GM12878 (cell line): ENCODE results near the gene ERI2. TPM values are rescaled to one million over a fixed set of nuclear protein-coding genes. Genes with fewer than 3 reads are reported as not detected.

Experiments used
- ATAC-seq: fragments of 200-7000 bp; cut with Tn5 transposase; 3 replicates; pipeline ENCODE4 v1.9.1; 2020; ENCODE audit warnings: mild to moderate bottlenecking, moderate library complexity
- BruUV-seq: library from RNA; stranded (reverse); fragments of 400-500 nt; replicated peaks from 2 replicates; lab custom pipeline; 2021; lab: Mats Ljungman, UMichigan
- CTCF ChIA-PET: fragments of 300-600 bp; sonication (Branson Sonifier 250); formaldehyde crosslinking; extraction: SDS; loops from one replicate; lab custom pipeline; 2021; ENCODE audit warnings: inconsistent platforms; lab: Yijun Ruan, JAX
- POLR2A ChIA-PET: fragments of 350-600 bp; formaldehyde crosslinking; extraction: SDS; loops from one replicate; lab custom pipeline; 2021; ENCODE audit warnings: inconsistent platforms; lab: Charles Lee
- RAD21 ChIA-PET: fragments of 300-600 bp; sonication (Branson Sonifier 250); formaldehyde crosslinking; loops from one replicate; lab custom pipeline; 2023; ENCODE audit warnings: antibody characterized with exemption; ENCODE audit not compliant: unreplicated experiment; lab: Charles Lee
- SMC1A ChIA-PET: fragments of 300-600 bp; sonication (Branson Sonifier 250); formaldehyde crosslinking; loops from one replicate; lab custom pipeline; 2023; ENCODE audit not compliant: unreplicated experiment, uncharacterized antibody; lab: Charles Lee
- DNase-seq: peaks from one replicate; pipeline ENCODE4 v3.0.0-alpha.2; 2011; ENCODE audit warnings: low read depth, low spot score
- FAIRE-seq: peaks from 3 replicates; lab custom pipeline; 2011; peaks lifted over from hg19 to GRCh38; lab: Jason Lieb, UNC
- H2AFZ ChIP-seq: 2 replicates; pipeline ENCODE4 v1.6.0; 2011; ENCODE audit warnings: low read depth, low read length, control low read depth; ENCODE audit not compliant: control insufficient read depth
- H3K27ac ChIP-seq: 2 replicates; pipeline ENCODE4 v1.5.1; 2011; ENCODE audit warnings: control low read depth; ENCODE audit not compliant: control insufficient read depth, insufficient read depth
- H3K27me3 ChIP-seq, 2 experiments: replicated peaks in 1 of 2; 2 replicates each; pipeline versions ENCODE4 v1.6.0 to v1.6.1; 2011; ENCODE audit warnings: low read length in 1 of 2; ENCODE audit not compliant: control insufficient read depth in 2 of 2, insufficient read depth in 2 of 2
- H3K36me3 ChIP-seq, 2 experiments: 2 replicates each; pipeline ENCODE4 v1.5.1; 2011; ENCODE audit warnings: low read length in 1 of 2; ENCODE audit not compliant: control insufficient read depth in 2 of 2, insufficient read depth in 2 of 2
- H3K4me1 ChIP-seq: 2 replicates; pipeline ENCODE4 v1.6.1; 2011; ENCODE audit warnings: mild to moderate bottlenecking, low read length, moderate library complexity, mixed read lengths; ENCODE audit not compliant: control insufficient read depth, insufficient read depth
- H3K4me2 ChIP-seq: 2 replicates; pipeline ENCODE4 v1.6.0; 2011; ENCODE audit warnings: control low read depth; ENCODE audit not compliant: control insufficient read depth, insufficient read depth
- H3K4me3 ChIP-seq: fragments of 200-600 bp; sonication (generic); 2 replicates; pipeline ENCODE4 v1.5.1; 2016
- H3K79me2 ChIP-seq: 2 replicates; pipeline ENCODE4 v1.6.0; 2011; ENCODE audit warnings: low read length; ENCODE audit not compliant: control insufficient read depth, insufficient read depth
- H3K9ac ChIP-seq: 2 replicates; pipeline ENCODE4 v1.8.0; 2011; ENCODE audit warnings: low read length, control low read depth, mixed read lengths; ENCODE audit not compliant: control insufficient read depth, insufficient read depth
- H3K9me3 ChIP-seq: replicated peaks from 3 replicates; pipeline ENCODE4 v1.5.1; 2011; ENCODE audit warnings: mild to moderate bottlenecking, low read length; ENCODE audit not compliant: control insufficient read depth, insufficient read depth
- H4K20me1 ChIP-seq: 2 replicates; pipeline ENCODE4 v1.6.0; 2011; ENCODE audit not compliant: control insufficient read depth, insufficient read depth
- BRCA1 ChIP-seq: IDR thresholded peaks from 2 replicates; pipeline ENCODE4 v1.6.1; 2011; ENCODE audit warnings: low read depth, low read length, improper control_type of control experiment
- CTCF ChIP-seq, 3 experiments: IDR thresholded peaks in 2 of 3; conservative IDR thresholded peaks in 1 of 3; 2 replicates each; pipeline ENCODE4 v1.5.1; 2011; ENCODE audit warnings: low read depth in 3 of 3, low read length in 3 of 3, mild to moderate bottlenecking in 3 of 3, control low read depth in 2 of 3, moderate library complexity in 2 of 3, inconsistent platforms in 1 of 3, mixed read lengths in 1 of 3; ENCODE audit not compliant: control insufficient read depth in 2 of 3, insufficient read depth in 1 of 3; ENCODE audit errors: extremely low read depth in 1 of 3
- HDAC2 ChIP-seq: fragments of 200-600 bp; sonication (generic); IDR thresholded peaks from 2 replicates; pipeline ENCODE4 v1.6.1; 2017
- MYB ChIP-seq: fragments of 150-350 bp; IDR thresholded peaks from 2 replicates; pipeline ENCODE4 v1.6.1; 2014; ENCODE audit warnings: mild to moderate bottlenecking, low read depth, low read length, borderline replicate concordance
- NFIC ChIP-seq: IDR thresholded peaks from 2 replicates; pipeline ENCODE4 v1.6.1; 2012; ENCODE audit warnings: low read depth, mild to moderate bottlenecking, inconsistent platforms, low read length, moderate library complexity
- SREBF2 ChIP-seq: IDR thresholded peaks from 2 replicates; pipeline ENCODE4 v1.6.1; 2012; ENCODE audit warnings: mild to moderate bottlenecking, low read length
- SRF ChIP-seq, 2 experiments: IDR thresholded peaks; 2 replicates each; pipeline ENCODE4 v1.6.1; 2011; ENCODE audit warnings: low read depth in 2 of 2, low read length in 2 of 2, mild to moderate bottlenecking in 1 of 2, moderate library complexity in 1 of 2
- TCF12 ChIP-seq: IDR thresholded peaks from 2 replicates; pipeline ENCODE4 v1.6.1; 2011; ENCODE audit warnings: low read depth, mild to moderate bottlenecking, low read length
- ZNF24 ChIP-seq: fragments of 450-650 bp; IDR thresholded peaks from 2 replicates; pipeline ENCODE4 v1.6.1; 2017; ENCODE audit warnings: antibody characterized with exemption, mild to moderate bottlenecking
- ZNF622 ChIP-seq: fragments of 450-650 bp; IDR thresholded peaks from 2 replicates; pipeline ENCODE4 v1.6.1; 2017; ENCODE audit warnings: mild to moderate bottlenecking, inconsistent platforms
- WGBS: methylation state at CpG from one replicate; pipeline ENCODE4 v1.1.6; 2016; ENCODE audit warnings: low lambda C conversion rate; ENCODE audit not compliant: insufficient replicate concordance, insufficient coverage; ENCODE audit errors: missing lambda C conversion rate; 5-methylcytosine and 5-hydroxymethylcytosine counted together
- in situ Hi-C: fragments of 300-500 bp; cut with MboI; formaldehyde crosslinking; loops from 9 replicates; pipeline ENCODE4 v1.14.3; 2018; ENCODE audit warnings: mixed read lengths
- intact Hi-C: fragments of 100-400 bp; cut with micrococcal nuclease; formaldehyde crosslinking; loops from one replicate; pipeline ENCODE4 v1.14.2; 2022; ENCODE audit not compliant: unreplicated experiment
- polyA plus RNA-seq, 11 experiments: library from polyadenylated mRNA; depleted of rRNA in 4 of 11; unstranded in 6 of 11; stranded (reverse) in 5 of 11; fragments of >200 nt; fragmentation: Nextera tagmentation in 4 of 11; fragmentation: Illumina TruSeq in 1 of 11; extraction: Ambion mirVana in 4 of 11; extraction: Trizol in 1 of 11; gene quantifications; 1 replicate in 1 of 11; 2 replicates in 10 of 11; pipeline versions ENCODE4 v1.2.1 to v1.2.3, GENCODE V29; 2011 to 2016; ENCODE audit warnings: inconsistent platforms in 2 of 11, missing spikeins in 2 of 11, low read depth in 1 of 11
- total RNA-seq, 4 experiments: library from RNA; depleted of rRNA in 3 of 4; stranded (reverse); fragments of >200 nt in 3 of 4; fragmentation: Illumina TruSeq in 1 of 4; extraction: Trizol in 1 of 4; gene quantifications; 2 replicates each; pipeline versions ENCODE4 v1.2.1 to v1.2.3, GENCODE V29; 2013 to 2021
- TF ChIP-seq, protein P1 (sequence below): fragments of 450-650 bp; IDR thresholded peaks from 2 replicates; pipeline ENCODE4 v1.6.1; 2018; ENCODE audit warnings: borderline replicate concordance, mild to moderate bottlenecking; ENCODE audit not compliant: partially characterized antibody

The ERI2 gene
- total and polyA plus RNA-seq, 10 of the 15 experiments (the other 5 are each of a cell fraction or from before 2014, with no cell fraction given): 7.7 to 35.5 (median 19.2) TPM

DNA sequence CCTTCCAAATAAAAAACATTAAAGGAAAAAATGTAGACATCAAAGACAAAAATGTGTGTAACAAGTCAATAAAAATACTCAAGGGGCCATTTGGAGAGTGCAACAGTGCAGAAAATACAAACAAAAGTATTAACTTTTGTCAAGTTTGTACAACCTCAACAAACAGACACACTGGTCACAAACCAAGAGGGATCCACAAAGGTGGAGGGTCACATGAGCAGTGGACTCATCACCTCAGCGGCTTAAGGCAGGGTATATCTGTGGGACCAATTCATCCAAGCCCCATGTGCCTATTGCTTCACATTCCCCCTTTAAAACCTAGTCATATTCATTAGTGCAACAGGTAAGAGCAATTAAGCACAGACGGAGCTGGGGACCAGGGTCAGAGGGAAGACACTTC, 48.7 kb upstream of the ERI2 start (continued):
- no peak for TF ChIP-seq CTCF (IDR thresholded peaks at IDR 0.05 in 2 of 3, conservative IDR thresholded peaks at IDR 0.05 in 1 of 3; ENCODE audit: control insufficient read depth in 2 of 3, extremely low read depth in 1 of 3, insufficient read depth in 1 of 3, low read depth in 3 of 3, low read length in 3 of 3)

DNA sequence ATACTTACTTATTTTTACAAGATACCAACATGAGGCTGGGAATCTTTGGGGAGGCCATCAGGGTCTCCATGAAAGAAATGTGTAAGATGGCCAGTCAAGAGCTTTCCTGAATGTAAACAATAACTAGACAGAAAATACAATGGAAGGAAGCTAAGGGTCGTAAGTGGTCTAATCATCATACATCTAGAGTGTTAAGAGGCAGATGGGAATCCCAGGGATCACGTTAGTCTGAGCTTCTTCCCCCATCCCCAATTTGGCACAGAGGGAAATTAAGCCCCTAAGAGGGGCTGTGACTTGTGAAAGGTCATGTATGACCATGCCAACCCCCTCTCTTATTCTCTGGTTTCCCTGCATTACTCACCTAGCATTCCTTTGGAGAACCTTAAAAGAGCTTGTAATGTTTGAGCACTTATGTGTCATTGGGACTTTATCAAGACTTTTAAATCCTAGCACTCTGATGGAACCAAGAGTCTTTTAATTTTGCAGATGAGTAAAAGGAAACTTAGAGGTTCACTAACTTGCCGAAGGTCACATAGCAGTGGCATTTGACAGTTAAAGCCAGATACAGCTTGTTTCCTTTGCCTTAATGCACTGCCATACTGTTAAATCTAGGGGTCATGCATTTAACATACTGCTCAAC, 47.8 kb upstream of the ERI2 start:
- Histone ChIP-seq H3K9me3 (no peaks in the 10 kb centered on the region), H4K20me1 (no peaks in the 10 kb centered on the region), H3K27ac (no peak overlapping the region), H3K27me3 (no peaks in the 10 kb centered on the region), H2AFZ (no peak overlapping the region), H3K79me2 (no peaks in the 10 kb centered on the region), H3K4me1 (no peaks in the 10 kb centered on the region), H3K4me3 (no peak overlapping the region), H3K4me2 (no peak overlapping the region), H3K9ac (no peak overlapping the region), H3K36me3 (0 out of 4 replicates have a peak, but pooled peaks cover 0 to 2% of the 10 kb centered on the region in 2 experiments)
- FAIRE-seq: no peak
- TF ChIP-seq ZNF24 (no peak), MYB (no peak), BRCA1 (no peak), HDAC2 (no peak), SRF (IDR thresholded peaks at IDR 0.05; ENCODE audit: low read depth in 2 of 2, low read length in 2 of 2) (no peak), ZNF622 (no peak), NFIC (no peak), SREBF2 (no peak), TCF12 (no peak)
- TF ChIP-seq, protein P1, sequence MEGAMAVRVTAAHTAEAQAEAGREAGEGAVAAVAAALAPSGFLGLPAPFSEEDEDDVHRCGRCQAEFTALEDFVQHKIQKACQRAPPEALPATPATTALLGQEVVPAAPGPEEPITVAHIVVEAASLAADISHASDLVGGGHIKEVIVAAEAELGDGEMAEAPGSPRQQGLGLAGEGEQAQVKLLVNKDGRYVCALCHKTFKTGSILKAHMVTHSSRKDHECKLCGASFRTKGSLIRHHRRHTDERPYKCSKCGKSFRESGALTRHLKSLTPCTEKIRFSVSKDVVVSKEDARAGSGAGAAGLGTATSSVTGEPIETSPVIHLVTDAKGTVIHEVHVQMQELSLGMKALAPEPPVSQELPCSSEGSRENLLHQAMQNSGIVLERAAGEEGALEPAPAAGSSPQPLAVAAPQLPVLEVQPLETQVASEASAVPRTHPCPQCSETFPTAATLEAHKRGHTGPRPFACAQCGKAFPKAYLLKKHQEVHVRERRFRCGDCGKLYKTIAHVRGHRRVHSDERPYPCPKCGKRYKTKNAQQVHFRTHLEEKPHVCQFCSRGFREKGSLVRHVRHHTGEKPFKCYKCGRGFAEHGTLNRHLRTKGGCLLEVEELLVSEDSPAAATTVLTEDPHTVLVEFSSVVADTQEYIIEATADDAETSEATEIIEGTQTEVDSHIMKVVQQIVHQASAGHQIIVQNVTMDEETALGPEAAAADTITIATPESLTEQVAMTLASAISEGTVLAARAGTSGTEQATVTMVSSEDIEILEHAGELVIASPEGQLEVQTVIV: no peak
- BruUV-seq: no TSS peak
- RAD21 ChIA-PET: interaction anchor here (0.9 to 2.4 kb wide), 5 partner anchors 19 to 146 kb away, joined by 3 to 12 read pairs (median 4); partner anchors contain the start of gene ACSM3
- 97% methylated on average over 3 of the region's 3 CpGs for WGBS
- POLR2A ChIA-PET: no interaction called here
- intact Hi-C loops (loop anchor here (10.0 kb wide), 1 partner anchor 91 kb away; no protein-coding TSS in a partner anchor), in situ Hi-C loops (loop anchor here (5.0 kb wide), 2 partner anchors 148 to 228 kb away; no protein-coding TSS in a partner anchor)
- no peak for ATAC-seq
- SMC1A ChIA-PET: interaction anchor here (0.6 to 6.7 kb wide), 11 partner anchors 11 to 228 kb away, joined by 3 to 50 read pairs (median 3); partner anchors contain the start of genes DCUN1D3 and LYRM1
- DNase-seq: no peak
- CTCF ChIA-PET: interaction anchor here (0.9 to 5.3 kb wide), 8 partner anchors 21 to 248 kb away, joined by 3 to 24 read pairs (median 4); no protein-coding TSS in a partner anchor
